ENCODE results near the gene SH2D7.

The SH2D7 gene

GRCh38 chr15:78047761-78048627 lies 44.4 kb upstream of the SH2D7 start:
- H3K9me3 ChIP-seq (ENCODE audit: insufficient read depth, low read length): no peaks in the 10 kb centered on the region
- H3K9ac ChIP-seq (ENCODE audit: low read length): no peak overlapping the region
- H3K4me2 ChIP-seq (ENCODE audit: low read length): no peak overlapping the region
- H2AFZ ChIP-seq (ENCODE audit: low read depth, low read length): no peak overlapping the region
- H3K36me3 ChIP-seq (replicated peaks; ENCODE audit: low read depth, low read length): no peaks in the 10 kb centered on the region
- no peak for TF ChIP-seq EZH2phosphoT487 (IDR thresholded peaks at IDR 0.05; ENCODE audit: low read depth)
- TF ChIP-seq, protein P1, sequence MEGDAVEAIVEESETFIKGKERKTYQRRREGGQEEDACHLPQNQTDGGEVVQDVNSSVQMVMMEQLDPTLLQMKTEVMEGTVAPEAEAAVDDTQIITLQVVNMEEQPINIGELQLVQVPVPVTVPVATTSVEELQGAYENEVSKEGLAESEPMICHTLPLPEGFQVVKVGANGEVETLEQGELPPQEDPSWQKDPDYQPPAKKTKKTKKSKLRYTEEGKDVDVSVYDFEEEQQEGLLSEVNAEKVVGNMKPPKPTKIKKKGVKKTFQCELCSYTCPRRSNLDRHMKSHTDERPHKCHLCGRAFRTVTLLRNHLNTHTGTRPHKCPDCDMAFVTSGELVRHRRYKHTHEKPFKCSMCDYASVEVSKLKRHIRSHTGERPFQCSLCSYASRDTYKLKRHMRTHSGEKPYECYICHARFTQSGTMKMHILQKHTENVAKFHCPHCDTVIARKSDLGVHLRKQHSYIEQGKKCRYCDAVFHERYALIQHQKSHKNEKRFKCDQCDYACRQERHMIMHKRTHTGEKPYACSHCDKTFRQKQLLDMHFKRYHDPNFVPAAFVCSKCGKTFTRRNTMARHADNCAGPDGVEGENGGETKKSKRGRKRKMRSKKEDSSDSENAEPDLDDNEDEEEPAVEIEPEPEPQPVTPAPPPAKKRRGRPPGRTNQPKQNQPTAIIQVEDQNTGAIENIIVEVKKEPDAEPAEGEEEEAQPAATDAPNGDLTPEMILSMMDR (IDR thresholded peaks at IDR 0.05; ENCODE audit: low read depth, low read length): no peak
- no peaks in the 10 kb centered on the region for H4K20me1 ChIP-seq (ENCODE audit: insufficient read depth, low read length)
- H3K4me3 ChIP-seq (ENCODE audit: low read length): no peak overlapping the region
- H3K27me3 ChIP-seq (ENCODE audit: low read depth, low read length): no peaks in the 10 kb centered on the region
- no peaks in the 10 kb centered on the region for H3K4me1 ChIP-seq (ENCODE audit: low read length)
- H3K79me2 ChIP-seq (ENCODE audit: low read length): no peaks in the 10 kb centered on the region
- no peak overlapping the region for H3K27ac ChIP-seq (ENCODE audit: low read length)

GRCh38 chr15:78048628-78048920 lies 43.8 kb upstream of the SH2D7 start:
- no peak overlapping the region for H3K9ac ChIP-seq (ENCODE audit: low read length)
- H3K4me2 ChIP-seq (ENCODE audit: low read length): no peak overlapping the region
- H3K36me3 ChIP-seq (replicated peaks; ENCODE audit: low read depth, low read length): peaks cover 4% of the 10 kb centered on the region
- no peaks in the 10 kb centered on the region for H3K27me3 ChIP-seq (ENCODE audit: low read depth, low read length)
- no peak overlapping the region for H2AFZ ChIP-seq (ENCODE audit: low read depth, low read length)
- H3K4me3 ChIP-seq (ENCODE audit: low read length): no peak overlapping the region
- no peak overlapping the region for H3K27ac ChIP-seq (ENCODE audit: low read length)
- no peaks in the 10 kb centered on the region for H4K20me1 ChIP-seq (ENCODE audit: insufficient read depth, low read length)
- H3K79me2 ChIP-seq (ENCODE audit: low read length): no peaks in the 10 kb centered on the region
- H3K4me1 ChIP-seq (ENCODE audit: low read length): no peaks in the 10 kb centered on the region
- no peak for TF ChIP-seq EZH2phosphoT487 (IDR thresholded peaks at IDR 0.05; ENCODE audit: low read depth)
- TF ChIP-seq, protein P1 (IDR thresholded peaks at IDR 0.05; ENCODE audit: low read depth, low read length): no peak
- H3K9me3 ChIP-seq (ENCODE audit: insufficient read depth, low read length): no peaks in the 10 kb centered on the region

GRCh38 chr15:78049691-78050440 lies 42.5 kb upstream of the SH2D7 start:
- H3K36me3 ChIP-seq (replicated peaks; ENCODE audit: low read depth, low read length): peaks cover 4% of the 10 kb centered on the region
- H3K27me3 ChIP-seq (ENCODE audit: low read depth, low read length): no peaks in the 10 kb centered on the region
- H3K4me3 ChIP-seq (ENCODE audit: low read length): no peak overlapping the region
- H3K79me2 ChIP-seq (ENCODE audit: low read length): no peaks in the 10 kb centered on the region
- H3K4me2 ChIP-seq (ENCODE audit: low read length): no peak overlapping the region
- TF ChIP-seq EZH2phosphoT487 (IDR thresholded peaks at IDR 0.05; ENCODE audit: low read depth): no peak
- TF ChIP-seq, protein P1 (IDR thresholded peaks at IDR 0.05; ENCODE audit: low read depth, low read length): no peak
- no peak overlapping the region for H2AFZ ChIP-seq (ENCODE audit: low read depth, low read length)
- H3K27ac ChIP-seq (ENCODE audit: low read length): no peak overlapping the region
- no peaks in the 10 kb centered on the region for H4K20me1 ChIP-seq (ENCODE audit: insufficient read depth, low read length)
- H3K9ac ChIP-seq (ENCODE audit: low read length): no peak overlapping the region
- H3K9me3 ChIP-seq (ENCODE audit: insufficient read depth, low read length): no peaks in the 10 kb centered on the region
- H3K4me1 ChIP-seq (ENCODE audit: low read length): no peaks in the 10 kb centered on the region

DNA sequence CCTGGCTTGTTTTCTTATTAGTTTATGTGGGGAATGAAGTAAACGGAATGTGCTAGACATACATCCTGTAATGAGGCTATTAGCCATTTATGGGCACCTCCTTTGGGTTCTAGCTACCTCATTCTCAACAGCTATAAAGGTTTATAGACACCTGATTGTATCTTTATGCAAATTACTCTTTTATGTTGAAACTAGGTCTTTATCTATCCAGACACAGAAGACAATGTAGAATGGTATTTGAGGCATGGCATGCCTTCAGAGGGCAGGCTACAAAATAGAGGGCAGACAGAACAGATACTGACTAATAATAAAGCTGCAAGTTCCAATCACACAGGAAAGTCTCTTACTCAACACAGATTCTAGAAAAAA lies 41.9 kb upstream of the SH2D7 start:
- Histone ChIP-seq H4K20me1 (ENCODE audit: insufficient read depth, low read length) (no peaks in the 10 kb centered on the region), H3K4me1 (ENCODE audit: low read length) (no peaks in the 10 kb centered on the region), H3K4me2 (ENCODE audit: low read length) (no peak overlapping the region), H3K27ac (ENCODE audit: low read length) (no peak overlapping the region), H3K9ac (ENCODE audit: low read length) (no peak overlapping the region), H3K4me3 (ENCODE audit: low read length) (no peak overlapping the region), H3K9me3 (ENCODE audit: insufficient read depth, low read length) (no peaks in the 10 kb centered on the region), H3K36me3 (replicated peaks; ENCODE audit: low read depth, low read length) (peaks cover 4% of the 10 kb centered on the region), H3K79me2 (ENCODE audit: low read length) (no peaks in the 10 kb centered on the region), H2AFZ (ENCODE audit: low read depth, low read length) (no peak overlapping the region), H3K27me3 (ENCODE audit: low read depth, low read length) (no peaks in the 10 kb centered on the region)
- TF ChIP-seq, protein P1 (IDR thresholded peaks at IDR 0.05; ENCODE audit: low read depth, low read length): no peak
- TF ChIP-seq EZH2phosphoT487 (IDR thresholded peaks at IDR 0.05; ENCODE audit: low read depth): no peak
